A549 (cell line): ENCODE data around the gene TNIK. TPM values are rescaled to one million over a fixed set of nuclear protein-coding genes. Genes with fewer than 3 reads are reported as not detected.

ENCODE experiments used
- ATAC-seq, 2 experiments: fragments of 200-7000 bp in 1 of 2; fragments of >200 bp in 1 of 2; cut with Nextera tagmentation in 1 of 2; cut with Tn5 transposase in 1 of 2; 3 replicates each; pipeline versions ENCODE4 v1.8.0 to v1.9.1; 2018 to 2020; ENCODE audit warnings: mild to moderate bottlenecking in 1 of 2, moderate library complexity in 1 of 2
- CTCF ChIA-PET: fragments of 300-600 bp; sonication (Branson Sonifier 250); formaldehyde crosslinking; extraction: SDS; loops from one replicate; lab custom pipeline; 2021; ENCODE audit warnings: antibody characterized with exemption, inconsistent platforms; lab: Yijun Ruan, JAX
- POLR2A ChIA-PET: fragments of 350-600 bp; formaldehyde crosslinking; extraction: SDS; loops from one replicate; lab custom pipeline; 2021; ENCODE audit warnings: antibody characterized with exemption, inconsistent platforms; lab: Yijun Ruan, JAX
- DNase-seq, 2 experiments: peaks; one replicate each; pipeline versions ENCODE4 v3.0.0 to v3.0.0-alpha.2; 2011 to 2016; ENCODE audit warnings: low read depth in 1 of 2, low spot score in 1 of 2
- FAIRE-seq: peaks from 2 replicates; lab custom pipeline; 2011; peaks lifted over from hg19 to GRCh38; lab: Jason Lieb, UNC
- H3K27ac ChIP-seq, 2 experiments: fragments of >200 bp; sonication (Bioruptor Twin); formaldehyde crosslinking; 3 replicates each; pipeline ENCODE4 v1.5.1; 2016 to 2017
- H3K4me1 ChIP-seq: fragments of >200 bp; sonication (Bioruptor Twin); formaldehyde crosslinking; 3 replicates; pipeline ENCODE4 v1.6.1; 2016
- H3K4me2 ChIP-seq: fragments of >200 bp; sonication (Bioruptor Twin); formaldehyde crosslinking; 3 replicates; pipeline ENCODE4 v1.6.1; 2016
- H3K4me3 ChIP-seq: fragments of >200 bp; sonication (Bioruptor Twin); formaldehyde crosslinking; 3 replicates; pipeline ENCODE4 v1.5.1; 2016
- H3K9me3 ChIP-seq: fragments of >200 bp; sonication (Bioruptor Twin); formaldehyde crosslinking; 3 replicates; pipeline ENCODE4 v1.6.1; 2016
- ATOH8 ChIP-seq: fragments of 250-450 bp; sonication (Bioruptor Pico); IDR thresholded peaks from 2 replicates; pipeline ENCODE4 v1.5.0; 2020; ENCODE audit warnings: low read depth, mild to moderate bottlenecking, moderate library complexity
- CTCF ChIP-seq: fragments of >200 bp; sonication (Bioruptor Twin); formaldehyde crosslinking; IDR thresholded peaks from 3 replicates; pipeline ENCODE4 v1.5.1; 2016
- EHMT2 ChIP-seq: fragments of 200-600 bp; sonication (generic); IDR thresholded peaks from 2 replicates; pipeline ENCODE4 v1.6.1; 2016; ENCODE audit warnings: antibody characterized with exemption, low read depth, mild to moderate bottlenecking, moderate library complexity
- MAZ ChIP-seq: fragments of 150-350 bp; IDR thresholded peaks from 2 replicates; pipeline ENCODE4 v1.6.1; 2014; ENCODE audit warnings: antibody characterized with exemption, low read depth, low read length, borderline replicate concordance
- PBX3 ChIP-seq: IDR thresholded peaks from 2 replicates; pipeline ENCODE4 v1.6.1; 2012
- PHF8 ChIP-seq: fragments of 200-600 bp; sonication (generic); IDR thresholded peaks from 2 replicates; pipeline ENCODE4 v1.6.1; 2016; ENCODE audit warnings: low read depth, mild to moderate bottlenecking, antibody characterized with exemption, moderate library complexity, borderline replicate concordance
- RAD21 ChIP-seq, 2 experiments: fragments of >200 bp in 1 of 2; sonication (Bioruptor Twin) in 1 of 2; formaldehyde crosslinking in 1 of 2; IDR thresholded peaks in 1 of 2; conservative IDR thresholded peaks in 1 of 2; 2 replicates in 1 of 2; 3 replicates in 1 of 2; pipeline ENCODE4 v1.6.1; 2012 to 2018; ENCODE audit warnings: inconsistent platforms in 1 of 2
- REST ChIP-seq: fragments of 200-600 bp; sonication (generic); IDR thresholded peaks from 2 replicates; pipeline ENCODE4 v1.6.1; 2016; ENCODE audit warnings: antibody characterized with exemption, mild to moderate bottlenecking, moderate library complexity
- ZNF302 ChIP-seq: fragments of 250-450 bp; sonication (Bioruptor Pico); IDR thresholded peaks from 2 replicates; pipeline ENCODE4 v1.9.0; 2021; ENCODE audit warnings: inconsistent platforms, mild to moderate bottlenecking, moderate library complexity
- WGBS: methylation state at CpG from one replicate; pipeline ENCODE4 v1.1.6; 2017; ENCODE audit errors: missing lambda C conversion rate; 5-methylcytosine and 5-hydroxymethylcytosine counted together
- polyA plus RNA-seq, 4 experiments: library from polyadenylated mRNA; depleted of rRNA in 3 of 4; stranded (reverse); fragments of >200 nt; fragmentation: RNase III in 1 of 4; extraction: RNeasy Plus Mini Kit Qiagen cat#74134 plus additional on column Dnase treatment in 1 of 4; gene quantifications; 2 replicates in 3 of 4; 3 replicates in 1 of 4; pipeline ENCODE4 v1.2.3, GENCODE V29; 2011 to 2017

Gene TNIK
- polyA plus RNA-seq, 2 of the 4 experiments (the other 2 are of a cell fraction) = 1.6 to 1.8 TPM

DNA sequence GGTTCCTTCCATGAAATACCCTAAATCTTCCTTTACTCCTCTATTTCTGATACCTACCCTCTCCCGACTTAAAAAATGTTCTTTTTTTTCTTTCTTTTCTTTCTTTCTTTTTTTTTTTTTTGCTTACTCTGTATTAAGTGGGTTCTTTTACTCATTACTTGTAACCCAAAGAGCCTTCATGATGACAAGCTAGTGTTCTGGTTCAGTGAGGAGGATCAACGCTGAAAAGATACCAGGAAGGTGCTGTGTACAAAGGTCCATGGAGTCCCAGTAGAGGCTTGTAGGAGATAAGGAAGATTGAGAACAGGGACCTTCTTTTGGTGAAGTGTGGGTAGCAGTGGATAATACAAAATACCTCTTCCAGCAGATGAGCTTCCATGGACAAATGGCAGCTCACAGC is 369.9 kb downstream of the TNIK start:
- WGBS = 86% methylated on average over 2 of the region's 2 CpGs
- DNase-seq (no peak), FAIRE-seq (no peak), ATAC-seq (no peak)
- Histone ChIP-seq H3K4me2 (no peak overlapping the region), H3K9me3 (no peaks in the 10 kb centered on the region), H3K27ac (peak overlapping the region in 1 of 2 experiments; percentile 61; a peak in 1 of 6 replicates), H3K4me3 (no peak overlapping the region), H3K4me1 (peaks cover 14% of the 10 kb centered on the region)
- CTCF ChIA-PET = no interaction called here
- TF ChIP-seq RAD21 (conservative IDR thresholded peaks at IDR 0.05 in 1 of 2, IDR thresholded peaks at IDR 0.05 in 1 of 2) = no peak
- POLR2A ChIA-PET = interaction anchor here (0.6 to 0.7 kb wide), 2 partner anchors 26 to 590 kb away, joined by 3 to 6 read pairs; no protein-coding TSS in a partner anchor

- CTCF ChIA-PET = interaction anchor here (1.2 kb wide), 1 partner anchor 523 kb away, joined by 3 read pairs; no protein-coding TSS in a partner anchor
- peak in 1 of 2 experiments; percentile 3 for DNase-seq
Observed at GRCh38 chr3:171088964-171089754, 371.0 kb downstream of the TNIK start.

More at GRCh38 chr3:171088964-171089754, 371.0 kb downstream of the TNIK start:
- H3K4me1 ChIP-seq = peaks cover 14% of the 10 kb centered on the region
- 92% methylated on average over 2 of the region's 2 CpGs for WGBS
- TF ChIP-seq EHMT2 (no peak), REST (no peak), CTCF (no peak), ZNF302 (CRISPR knock-in tag) (no peak), ATOH8 (CRISPR knock-in tag) (no peak), PHF8 (no peak), PBX3 (no peak), MAZ (no peak)
- TF ChIP-seq, all 56 proteins: peak for 0
- peak overlapping the region in 1 of 2 experiments; percentile 61; a peak in 2 of 6 replicates for H3K27ac ChIP-seq
- H3K4me2 ChIP-seq = peak overlapping the region; percentile 25; the same call in 2 of the 3 replicates
- POLR2A ChIA-PET = no interaction called here
- no peaks in the 10 kb centered on the region for H3K9me3 ChIP-seq
- peak; percentile 59 to 66; a peak in 4 of 6 replicates for ATAC-seq
- no peak for FAIRE-seq
- no peak overlapping the region for H3K4me3 ChIP-seq
